ENCODE measurements around the gene SLC22A2. TPM values are rescaled to one million over a fixed set of nuclear protein-coding genes. Genes with fewer than 3 reads are reported as not detected.

The SLC22A2 gene
- total and polyA plus RNA-seq, 10 of the 15 experiments (the other 5 are each of a cell fraction or from before 2014, with no cell fraction given): 0.12 TPM; not detected in 9

DNA sequence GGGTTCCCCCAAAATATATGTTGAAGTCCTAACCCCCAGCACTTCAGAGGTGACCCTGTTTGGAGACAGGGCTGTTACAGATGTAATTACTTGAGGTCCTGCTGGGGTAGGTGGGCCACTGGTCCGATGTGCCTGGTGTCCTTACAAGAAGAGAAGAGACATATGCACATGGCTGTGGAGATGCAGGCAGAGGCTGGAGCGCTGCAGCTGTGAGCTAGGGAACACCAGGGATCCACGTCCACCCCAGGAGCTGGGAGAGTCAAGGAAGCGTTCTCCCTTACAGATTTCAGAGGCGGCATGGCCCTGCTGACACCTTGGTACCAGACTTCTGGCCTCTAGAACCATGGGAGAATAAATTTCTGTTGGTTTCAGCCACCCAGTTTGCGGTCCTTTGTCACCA is 11.7 kb upstream of the SLC22A2 start (continued):
- TF ChIP-seq, protein P1, sequence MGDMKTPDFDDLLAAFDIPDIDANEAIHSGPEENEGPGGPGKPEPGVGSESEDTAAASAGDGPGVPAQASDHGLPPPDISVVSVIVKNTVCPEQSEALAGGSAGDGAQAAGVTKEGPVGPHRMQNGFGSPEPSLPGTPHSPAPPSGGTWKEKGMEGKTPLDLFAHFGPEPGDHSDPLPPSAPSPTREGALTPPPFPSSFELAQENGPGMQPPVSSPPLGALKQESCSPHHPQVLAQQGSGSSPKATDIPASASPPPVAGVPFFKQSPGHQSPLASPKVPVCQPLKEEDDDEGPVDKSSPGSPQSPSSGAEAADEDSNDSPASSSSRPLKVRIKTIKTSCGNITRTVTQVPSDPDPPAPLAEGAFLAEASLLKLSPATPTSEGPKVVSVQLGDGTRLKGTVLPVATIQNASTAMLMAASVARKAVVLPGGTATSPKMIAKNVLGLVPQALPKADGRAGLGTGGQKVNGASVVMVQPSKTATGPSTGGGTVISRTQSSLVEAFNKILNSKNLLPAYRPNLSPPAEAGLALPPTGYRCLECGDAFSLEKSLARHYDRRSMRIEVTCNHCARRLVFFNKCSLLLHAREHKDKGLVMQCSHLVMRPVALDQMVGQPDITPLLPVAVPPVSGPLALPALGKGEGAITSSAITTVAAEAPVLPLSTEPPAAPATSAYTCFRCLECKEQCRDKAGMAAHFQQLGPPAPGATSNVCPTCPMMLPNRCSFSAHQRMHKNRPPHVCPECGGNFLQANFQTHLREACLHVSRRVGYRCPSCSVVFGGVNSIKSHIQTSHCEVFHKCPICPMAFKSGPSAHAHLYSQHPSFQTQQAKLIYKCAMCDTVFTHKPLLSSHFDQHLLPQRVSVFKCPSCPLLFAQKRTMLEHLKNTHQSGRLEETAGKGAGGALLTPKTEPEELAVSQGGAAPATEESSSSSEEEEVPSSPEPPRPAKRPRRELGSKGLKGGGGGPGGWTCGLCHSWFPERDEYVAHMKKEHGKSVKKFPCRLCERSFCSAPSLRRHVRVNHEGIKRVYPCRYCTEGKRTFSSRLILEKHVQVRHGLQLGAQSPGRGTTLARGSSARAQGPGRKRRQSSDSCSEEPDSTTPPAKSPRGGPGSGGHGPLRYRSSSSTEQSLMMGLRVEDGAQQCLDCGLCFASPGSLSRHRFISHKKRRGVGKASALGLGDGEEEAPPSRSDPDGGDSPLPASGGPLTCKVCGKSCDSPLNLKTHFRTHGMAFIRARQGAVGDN (IDR thresholded peaks at IDR 0.05): no peak
- TF ChIP-seq BCL11A (IDR thresholded peaks at IDR 0.05; ENCODE audit: low read depth, low read length): no peak

DNA sequence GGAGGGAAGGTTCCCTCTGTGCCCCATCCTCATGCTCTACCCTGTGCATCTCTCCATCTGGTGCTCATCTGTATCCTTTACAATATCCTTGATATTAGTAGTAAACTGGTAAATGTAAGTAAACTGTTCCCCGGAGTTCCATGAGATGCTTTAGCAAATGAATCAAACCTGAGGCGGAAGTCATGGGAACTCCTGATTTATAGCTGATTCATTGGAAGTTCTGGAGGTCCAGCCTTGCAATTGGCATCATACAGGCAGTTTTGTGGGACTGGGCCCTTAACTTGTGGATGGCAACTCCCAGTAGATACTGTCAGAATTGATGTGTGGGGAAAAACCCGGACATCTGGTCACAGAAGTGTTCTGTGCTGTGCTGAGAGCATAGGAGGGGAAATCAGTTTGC is 11.2 kb upstream of the SLC22A2 start:
- intact Hi-C loops (cut with micrococcal nuclease; ENCODE audit: unreplicated experiment): no loop called here
- Histone ChIP-seq H4K20me1 (ENCODE audit: control insufficient read depth, insufficient read depth) (no peaks in the 10 kb centered on the region), H3K27ac (ENCODE audit: control insufficient read depth, insufficient read depth) (no peak overlapping the region), H3K27me3 (replicated peaks in 1 of 2; ENCODE audit: control insufficient read depth in 2 of 2, insufficient read depth in 2 of 2, low read length in 1 of 2) (no peaks in the 10 kb centered on the region; a peak in 1 of 4 replicates), H3K36me3 (ENCODE audit: control insufficient read depth in 2 of 2, insufficient read depth in 2 of 2, low read length in 1 of 2) (no peaks in the 10 kb centered on the region), H3K4me3 (no peak overlapping the region), H3K9ac (ENCODE audit: control insufficient read depth, insufficient read depth, low read length) (no peak overlapping the region), H3K4me1 (ENCODE audit: control insufficient read depth, insufficient read depth, low read length) (peaks cover 7% of the 10 kb centered on the region; the same call in 1 of the 2 replicates), H3K79me2 (ENCODE audit: control insufficient read depth, insufficient read depth, low read length) (no peaks in the 10 kb centered on the region), H2AFZ (ENCODE audit: control insufficient read depth, low read depth, low read length) (no peak overlapping the region), H3K9me3 (replicated peaks; ENCODE audit: control insufficient read depth, insufficient read depth, low read length) (no peaks in the 10 kb centered on the region), H3K4me2 (ENCODE audit: control insufficient read depth, insufficient read depth) (no peak overlapping the region)
- CTCF ChIA-PET: no interaction called here
- DNase-seq (ENCODE audit: low read depth, low spot score) (no peak), FAIRE-seq (no peak), ATAC-seq (no peak)
- SMC1A ChIA-PET (ENCODE audit: uncharacterized antibody, unreplicated experiment): no interaction called here
- WGBS (ENCODE audit: insufficient coverage, insufficient replicate concordance, low lambda C conversion rate, missing lambda C conversion rate): 40% methylated on average over 3 of the region's 3 CpGs
- RAD21 ChIA-PET (ENCODE audit: unreplicated experiment): no interaction called here
- in situ Hi-C loops (cut with MboI): no loop called here
- no TSS peak for BruUV-seq (replicated peaks)
- POLR2A ChIA-PET: no interaction called here
- TF ChIP-seq CHD1 (IDR thresholded peaks at IDR 0.05; ENCODE audit: low read depth, low read length): no peak
- no peak for TF ChIP-seq ZNF217 (IDR thresholded peaks at IDR 0.05)
- TF ChIP-seq ZSCAN29 (IDR thresholded peaks at IDR 0.05): no peak
- TF ChIP-seq FOXK2 (IDR thresholded peaks at IDR 0.05): no peak
- TF ChIP-seq SPI1 (IDR thresholded peaks at IDR 0.05; ENCODE audit: borderline replicate concordance, insufficient read depth, low read depth, low read length): no peak
- TF ChIP-seq MEF2A (IDR thresholded peaks at IDR 0.05; ENCODE audit: insufficient read depth, low read depth, low read length): no peak
- no peak for TF ChIP-seq MTA2 (IDR thresholded peaks at IDR 0.05; ENCODE audit: low read depth)
- TF ChIP-seq KLF5 (IDR thresholded peaks at IDR 0.05; ENCODE audit: partially characterized antibody): no peak
- TF ChIP-seq, protein P2, sequence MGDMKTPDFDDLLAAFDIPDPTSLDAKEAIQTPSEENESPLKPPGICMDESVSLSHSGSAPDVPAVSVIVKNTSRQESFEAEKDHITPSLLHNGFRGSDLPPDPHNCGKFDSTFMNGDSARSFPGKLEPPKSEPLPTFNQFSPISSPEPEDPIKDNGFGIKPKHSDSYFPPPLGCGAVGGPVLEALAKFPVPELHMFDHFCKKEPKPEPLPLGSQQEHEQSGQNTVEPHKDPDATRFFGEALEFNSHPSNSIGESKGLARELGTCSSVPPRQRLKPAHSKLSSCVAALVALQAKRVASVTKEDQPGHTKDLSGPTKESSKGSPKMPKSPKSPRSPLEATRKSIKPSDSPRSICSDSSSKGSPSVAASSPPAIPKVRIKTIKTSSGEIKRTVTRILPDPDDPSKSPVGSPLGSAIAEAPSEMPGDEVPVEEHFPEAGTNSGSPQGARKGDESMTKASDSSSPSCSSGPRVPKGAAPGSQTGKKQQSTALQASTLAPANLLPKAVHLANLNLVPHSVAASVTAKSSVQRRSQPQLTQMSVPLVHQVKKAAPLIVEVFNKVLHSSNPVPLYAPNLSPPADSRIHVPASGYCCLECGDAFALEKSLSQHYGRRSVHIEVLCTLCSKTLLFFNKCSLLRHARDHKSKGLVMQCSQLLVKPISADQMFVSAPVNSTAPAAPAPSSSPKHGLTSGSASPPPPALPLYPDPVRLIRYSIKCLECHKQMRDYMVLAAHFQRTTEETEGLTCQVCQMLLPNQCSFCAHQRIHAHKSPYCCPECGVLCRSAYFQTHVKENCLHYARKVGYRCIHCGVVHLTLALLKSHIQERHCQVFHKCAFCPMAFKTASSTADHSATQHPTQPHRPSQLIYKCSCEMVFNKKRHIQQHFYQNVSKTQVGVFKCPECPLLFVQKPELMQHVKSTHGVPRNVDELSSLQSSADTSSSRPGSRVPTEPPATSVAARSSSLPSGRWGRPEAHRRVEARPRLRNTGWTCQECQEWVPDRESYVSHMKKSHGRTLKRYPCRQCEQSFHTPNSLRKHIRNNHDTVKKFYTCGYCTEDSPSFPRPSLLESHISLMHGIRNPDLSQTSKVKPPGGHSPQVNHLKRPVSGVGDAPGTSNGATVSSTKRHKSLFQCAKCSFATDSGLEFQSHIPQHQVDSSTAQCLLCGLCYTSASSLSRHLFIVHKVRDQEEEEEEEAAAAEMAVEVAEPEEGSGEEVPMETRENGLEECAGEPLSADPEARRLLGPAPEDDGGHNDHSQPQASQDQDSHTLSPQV (IDR thresholded peaks at IDR 0.05): no peak
- TF ChIP-seq RCOR1 (conservative IDR thresholded peaks at IDR 0.05; ENCODE audit: low read depth, low read length): no peak
- no peak for TF ChIP-seq TBL1XR1 (IDR thresholded peaks at IDR 0.05; ENCODE audit: low read depth, low read length)

Measured in GM12878 (cell line).